GM23248 (cell line): Measurements from ENCODE around the gene EPX. TPM values are rescaled to one million over a fixed set of nuclear protein-coding genes. Genes with fewer than 3 reads are reported as not detected.

Experiments used
- DNase-seq: peaks from one replicate; pipeline ENCODE4 v3.0.0-alpha.2; 2015
- H2AFZ ChIP-seq: fragments of 200-600 bp; sonication (generic); 2 replicates; pipeline ENCODE4 v1.6.1; 2016; ENCODE audit warnings: antibody characterized with exemption
- H3F3A ChIP-seq: fragments of 200-600 bp; sonication (generic); 2 replicates; pipeline ENCODE4 v1.6.1; 2016; ENCODE audit warnings: mild to moderate bottlenecking, antibody characterized with exemption, mixed run types; ENCODE audit not compliant: insufficient read depth
- H3K27ac ChIP-seq: fragments of 200-600 bp; sonication (generic); 2 replicates; pipeline ENCODE4 v1.5.1; 2016; ENCODE audit warnings: mild to moderate bottlenecking
- H3K27me3 ChIP-seq: fragments of 200-600 bp; sonication (generic); replicated peaks from 2 replicates; pipeline ENCODE4 v1.6.1; 2016; ENCODE audit warnings: mild to moderate bottlenecking; ENCODE audit not compliant: insufficient read depth
- H3K36me3 ChIP-seq: fragments of 200-600 bp; sonication (generic); 2 replicates; pipeline ENCODE4 v1.6.1; 2016; ENCODE audit warnings: low read depth, mild to moderate bottlenecking
- H3K4me1 ChIP-seq: fragments of 200-600 bp; sonication (generic); 2 replicates; pipeline ENCODE4 v1.6.1; 2016; ENCODE audit warnings: mild to moderate bottlenecking; ENCODE audit not compliant: insufficient read depth
- H3K4me2 ChIP-seq: fragments of 200-600 bp; sonication (generic); one replicate; pipeline ENCODE4 v1.6.1; 2016; ENCODE audit warnings: mild to moderate bottlenecking; ENCODE audit not compliant: unreplicated experiment
- H3K4me3 ChIP-seq: fragments of 200-600 bp; sonication (generic); 2 replicates; pipeline ENCODE4 v1.5.1; 2016; ENCODE audit warnings: mild to moderate bottlenecking
- H3K79me2 ChIP-seq: fragments of 200-600 bp; sonication (generic); 2 replicates; pipeline ENCODE4 v1.6.1; 2016; ENCODE audit warnings: mild to moderate bottlenecking; ENCODE audit not compliant: insufficient read depth
- H3K9ac ChIP-seq: fragments of 200-600 bp; sonication (generic); 2 replicates; pipeline ENCODE4 v1.6.1; 2016; ENCODE audit warnings: mild to moderate bottlenecking
- H3K9me2 ChIP-seq: fragments of 200-600 bp; sonication (generic); 2 replicates; pipeline ENCODE4 v1.6.1; 2016; ENCODE audit warnings: mixed run types, mild to moderate bottlenecking, moderate library complexity; ENCODE audit not compliant: insufficient read depth
- H3K9me3 ChIP-seq: fragments of 200-600 bp; sonication (generic); one replicate; pipeline ENCODE4 v1.6.1; 2017; ENCODE audit warnings: low read depth
- H4K20me1 ChIP-seq: fragments of 200-600 bp; sonication (generic); 2 replicates; pipeline ENCODE4 v1.6.0; 2016; ENCODE audit not compliant: insufficient read depth
- EZH2 ChIP-seq: fragments of 200-600 bp; sonication (generic); IDR thresholded peaks from 2 replicates; pipeline ENCODE4 v1.6.1; 2018; ENCODE audit warnings: antibody characterized with exemption, mild to moderate bottlenecking; ENCODE audit not compliant: insufficient read depth, poor library complexity, severe bottlenecking
- EZH2phosphoT487 ChIP-seq: fragments of 200-600 bp; sonication (generic); IDR thresholded peaks from 2 replicates; pipeline ENCODE4 v1.6.1; 2018; ENCODE audit warnings: antibody characterized with exemption, moderate library complexity, mild to moderate bottlenecking, low read depth; ENCODE audit not compliant: insufficient read depth
- WGBS, 2 experiments: methylation state at CpG; one replicate each; pipeline ENCODE4 v1.1.6; 2015 to 2017; ENCODE audit warnings: low lambda C conversion rate in 2 of 2, low coverage in 1 of 2; ENCODE audit errors: missing lambda C conversion rate in 2 of 2; 5-methylcytosine and 5-hydroxymethylcytosine counted together
- in situ Hi-C: fragments of 300-500 bp; cut with MboI; formaldehyde crosslinking; loops from 2 replicates; pipeline ENCODE4 v1.15.0; 2020
- polyA plus RNA-seq: library from polyadenylated mRNA; unstranded; fragments of >200 nt; fragmentation: Nextera tagmentation; extraction: Ambion mirVana; gene quantifications from 2 replicates; pipeline ENCODE4 v1.2.1, GENCODE V29; 2016
- total RNA-seq: library from RNA; depleted of rRNA; stranded (reverse); fragments of >200 nt; shearing (Covaris generic); gene quantifications from 2 replicates; pipeline ENCODE4 v1.2.3, GENCODE V29; 2014

EPX gene
- total and polyA plus RNA-seq, 2 experiments from 2014 or later: not detected

DNA sequence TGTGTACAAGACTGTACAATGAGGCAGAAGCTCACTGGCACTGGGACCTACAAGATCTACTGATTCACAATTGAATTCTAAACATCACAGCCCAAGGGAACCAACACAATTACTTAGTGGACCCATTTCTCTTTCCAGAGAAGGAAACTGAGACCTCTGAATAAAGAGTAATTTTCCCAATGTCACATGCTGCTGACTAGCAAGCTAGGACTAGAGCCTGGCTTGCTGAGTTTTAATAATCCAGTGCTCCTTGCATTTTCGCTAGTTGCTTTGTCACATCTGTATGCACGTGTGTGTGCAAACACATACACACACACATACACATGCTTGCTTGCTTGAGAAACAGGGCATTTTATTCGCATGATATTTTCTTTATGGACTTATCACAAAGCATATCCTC lies 42.0 kb downstream of the EPX start:
- Histone ChIP-seq H3K9ac (no peak overlapping the region), H3K27ac (no peak overlapping the region), H3F3A (peaks cover 20% of the 10 kb centered on the region), H3K4me3 (no peak overlapping the region), H2AFZ (no peak overlapping the region), H3K79me2 (no peaks in the 10 kb centered on the region), H3K9me3 (no peaks in the 10 kb centered on the region), H3K4me2 (no peak overlapping the region), H3K9me2 (no peaks in the 10 kb centered on the region), H3K27me3 (peaks cover 11% of the 10 kb centered on the region), H4K20me1 (no peaks in the 10 kb centered on the region), H3K36me3 (no peaks in the 10 kb centered on the region), H3K4me1 (peaks cover 23% of the 10 kb centered on the region)
- WGBS, 2 experiments: 48 to 55% methylated on average over 3 of the region's 3 CpGs
- TF ChIP-seq EZH2phosphoT487 (no peak), EZH2 (no peak)
- in situ Hi-C loops: no loop called here
- no peak for DNase-seq

DNA sequence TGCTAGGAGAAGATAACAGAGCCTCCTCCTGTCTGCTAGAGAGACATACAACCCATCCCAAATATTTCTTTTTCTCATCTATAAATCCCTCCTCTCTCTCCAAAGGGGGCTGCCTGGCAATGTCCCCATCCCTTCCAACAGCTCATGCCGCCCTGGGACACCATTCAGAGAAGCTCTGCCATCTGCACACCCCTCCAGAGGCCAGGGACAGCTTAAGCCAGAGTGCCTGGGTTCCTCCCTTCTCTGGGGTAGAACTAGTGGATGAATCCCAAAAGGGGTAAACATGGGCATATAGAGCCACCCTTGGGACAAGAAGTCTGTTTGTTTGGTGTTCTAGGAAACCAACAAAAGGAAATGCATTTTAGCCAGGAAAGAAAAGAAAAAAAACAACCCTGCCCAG lies 43.3 kb downstream of the EPX start:
- WGBS, 2 experiments: 13 to 24% methylated on average over 1 of the region's 1 CpG
- peaks cover 17% of the 10 kb centered on the region for H3K27me3 ChIP-seq
- no peaks in the 10 kb centered on the region for H3K36me3 ChIP-seq
- no peak for DNase-seq
- in situ Hi-C loops: no loop called here
- peaks cover 23% of the 10 kb centered on the region for H3K4me1 ChIP-seq
- no peak overlapping the region for H3K4me3 ChIP-seq
- H3K9me3 ChIP-seq: no peaks in the 10 kb centered on the region
- H3K27ac ChIP-seq: no peak overlapping the region
- no peaks in the 10 kb centered on the region for H3K79me2 ChIP-seq
- TF ChIP-seq EZH2 (no peak), EZH2phosphoT487 (no peak)
- no peaks in the 10 kb centered on the region for H4K20me1 ChIP-seq
- no peak overlapping the region for H3K4me2 ChIP-seq
- H3F3A ChIP-seq: peaks cover 18% of the 10 kb centered on the region
- no peak overlapping the region for H2AFZ ChIP-seq
- no peaks in the 10 kb centered on the region for H3K9me2 ChIP-seq
- no peak overlapping the region for H3K9ac ChIP-seq

DNA sequence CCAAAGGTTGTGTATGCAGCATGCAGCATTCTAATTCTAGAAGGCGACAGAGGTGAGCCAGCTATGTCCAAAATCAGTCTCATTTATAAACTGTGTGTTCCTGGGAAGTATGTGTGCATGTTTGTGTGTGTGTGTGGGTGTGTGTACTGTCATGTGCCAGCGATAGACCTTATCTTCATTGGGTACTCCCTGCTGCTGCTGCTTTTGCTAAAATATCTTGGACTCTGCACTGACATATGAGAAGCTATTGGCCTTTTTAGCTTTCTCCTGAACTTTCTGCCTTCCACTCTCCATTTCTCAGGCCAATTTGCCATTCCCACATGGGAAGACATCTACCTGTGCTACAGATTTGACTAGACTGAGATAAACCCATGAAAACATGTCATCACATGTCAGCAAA lies 43.9 kb downstream of the EPX start:
- Histone ChIP-seq H3K9me3 (no peaks in the 10 kb centered on the region), H3K27me3 (peaks cover 18% of the 10 kb centered on the region), H3F3A (peaks cover 13% of the 10 kb centered on the region), H2AFZ (no peak overlapping the region), H3K4me1 (peaks cover 17% of the 10 kb centered on the region), H3K4me3 (no peak overlapping the region), H3K9me2 (no peaks in the 10 kb centered on the region), H4K20me1 (no peaks in the 10 kb centered on the region), H3K27ac (no peak overlapping the region), H3K9ac (no peak overlapping the region), H3K79me2 (no peaks in the 10 kb centered on the region), H3K4me2 (no peak overlapping the region), H3K36me3 (no peaks in the 10 kb centered on the region)
- no peak for TF ChIP-seq EZH2
- no peak for TF ChIP-seq EZH2phosphoT487
- no peak for DNase-seq
- 31 to 37% methylated on average over 2 of the region's 2 CpGs for WGBS, 2 experiments
- in situ Hi-C loops: no loop called here

DNA sequence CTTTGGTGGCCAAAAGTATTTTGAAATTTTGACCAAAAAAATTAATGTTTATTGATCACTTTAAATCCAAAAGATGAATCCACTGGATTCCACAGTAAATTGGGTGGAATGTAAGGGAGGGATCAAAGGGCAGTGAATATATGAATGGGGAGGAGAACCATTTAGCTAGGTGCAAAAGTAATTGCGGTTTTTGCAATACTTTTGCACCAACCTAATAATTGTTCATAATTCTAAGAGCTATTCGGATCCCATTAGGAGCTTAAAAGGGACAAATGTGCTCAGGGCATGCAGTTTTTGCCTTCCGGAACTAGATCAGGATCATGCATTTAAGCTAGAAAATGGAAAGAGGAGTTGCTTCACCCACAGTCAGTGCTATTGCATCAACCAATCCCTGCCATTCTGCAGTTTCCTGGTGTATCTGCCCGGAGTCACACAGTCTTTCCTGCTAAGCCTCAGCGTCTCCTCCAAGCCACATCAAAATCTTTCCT lies 45.7 kb downstream of the EPX start, which contains the start of gene LPO:
Gene LPO (plus strand): TSS at position 438 of the 488 bp plus-strand sequence. CDS start 4,396 bp downstream, outside the sequence.
- WGBS, 2 experiments: 59 to 64% methylated on average over 5 of the region's 5 CpGs
- Histone ChIP-seq H3K4me2 (no peak within 1 kb of the TSS), H3K4me3 (no peak within 1 kb of the TSS), H3K9me2 (no peaks in the 10 kb centered on the region), H3F3A (no peaks in the 10 kb centered on the region), H4K20me1 (no peaks in the 10 kb centered on the region), H3K9me3 (no peaks in the 10 kb centered on the region), H3K4me1 (peaks cover 1% of the 10 kb centered on the region), H3K27ac (no peak within 1 kb of the TSS), H3K9ac (no peak within 1 kb of the TSS), H2AFZ (no peak within 1 kb of the TSS), H3K79me2 (no peaks in the 10 kb centered on the region), H3K36me3 (no peaks in the 10 kb centered on the region), H3K27me3 (peaks cover 35% of the 10 kb centered on the region)
- TF ChIP-seq EZH2phosphoT487: no peak
- TF ChIP-seq EZH2: no peak
- in situ Hi-C loops: no loop called here
- no peak for DNase-seq

DNA sequence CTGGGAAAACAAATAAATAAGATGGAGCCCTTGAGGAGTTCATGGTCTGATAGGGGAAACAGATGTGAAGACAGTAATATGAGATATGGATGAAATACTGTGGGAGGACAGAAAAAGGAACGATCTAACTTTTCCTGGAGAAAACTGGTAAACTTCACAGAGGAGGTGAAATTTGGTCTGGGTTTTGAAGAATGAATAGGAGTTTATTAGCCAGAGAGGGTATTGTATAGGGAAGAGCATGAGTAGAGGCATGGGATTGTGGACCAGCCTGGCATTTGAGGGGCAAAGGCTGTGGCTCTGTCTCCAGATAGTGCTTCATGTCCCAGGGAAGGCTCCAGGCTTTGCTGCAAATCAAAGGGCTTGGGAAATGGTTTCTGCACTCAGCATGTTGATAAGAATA lies 47.5 kb downstream of the EPX start:
- in situ Hi-C loops: no loop called here
- no peaks in the 10 kb centered on the region for H3K9me3 ChIP-seq
- no peaks in the 10 kb centered on the region for H3F3A ChIP-seq
- no peak overlapping the region for H3K4me3 ChIP-seq
- H3K9me2 ChIP-seq: no peaks in the 10 kb centered on the region
- 61 to 95% methylated on average over 1 of the region's 1 CpG for WGBS, 2 experiments
- H2AFZ ChIP-seq: no peak overlapping the region
- no peak overlapping the region for H3K4me2 ChIP-seq
- no peak overlapping the region for H3K9ac ChIP-seq
- DNase-seq: no peak
- H3K79me2 ChIP-seq: no peaks in the 10 kb centered on the region
- H3K27me3 ChIP-seq: peaks cover 38% of the 10 kb centered on the region
- H3K36me3 ChIP-seq: no peaks in the 10 kb centered on the region
- H4K20me1 ChIP-seq: no peaks in the 10 kb centered on the region
- no peaks in the 10 kb centered on the region for H3K4me1 ChIP-seq
- no peak overlapping the region for H3K27ac ChIP-seq
- no peak for TF ChIP-seq EZH2
- no peak for TF ChIP-seq EZH2phosphoT487
